K562 treated with DMSO at 1 percent for 12 hours (cell line): ENCODE results near the gene SLC24A3. TPM values are rescaled to one million over a fixed set of nuclear protein-coding genes. Genes with fewer than 3 reads are reported as not detected.

ENCODE experiments used
- total RNA-seq: library from RNA; unstranded; fragments of 300-600 nt; gene quantifications from 2 replicates; pipeline ENCODE4 v1.2.3, GENCODE V29; 2022; ENCODE audit not compliant: insufficient read depth

The SLC24A3 gene
- not detected in 2 replicates for total RNA-seq

DNA sequence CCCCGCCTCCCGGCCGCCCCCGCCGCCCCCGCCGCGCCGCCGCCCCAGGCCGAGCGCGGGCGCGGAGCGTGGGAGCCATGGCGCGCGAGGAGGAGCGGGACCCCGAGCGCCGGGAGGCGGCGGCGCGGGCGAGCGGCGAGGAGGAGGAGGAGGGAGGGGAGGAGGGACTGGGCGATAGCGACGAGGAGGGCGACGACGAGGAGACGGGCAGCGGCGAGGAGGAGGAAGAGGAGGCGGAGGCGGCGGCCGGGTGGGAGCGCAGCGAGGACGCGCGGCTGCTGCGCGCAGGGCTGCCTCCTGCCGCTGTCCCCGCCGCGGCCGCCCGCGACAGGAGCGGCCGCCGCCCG is at the start of gene SLC24A3:
TSS of gene SLC24A3 (plus strand) at position 174 of the 347 bp plus-strand sequence.

DNA sequence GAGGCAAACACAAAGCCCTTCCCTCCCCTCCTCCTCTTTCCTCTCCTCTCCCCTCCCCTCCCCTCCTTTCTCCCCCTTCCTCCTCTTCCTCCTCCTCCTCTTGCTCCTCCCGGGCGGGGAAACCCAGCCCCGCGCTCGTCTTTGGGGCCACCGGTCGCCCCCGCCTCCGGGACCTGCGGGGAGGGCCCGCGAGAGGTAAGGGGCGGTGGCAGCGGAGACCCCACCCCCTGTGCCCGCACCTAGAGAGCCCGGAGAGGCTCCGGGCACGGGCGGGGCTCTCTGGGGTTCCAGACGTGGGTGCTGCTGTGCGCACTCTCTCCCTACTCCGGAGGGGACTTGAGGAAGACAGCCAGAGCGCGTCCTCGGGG is 545.7 kb downstream of the SLC24A3 start, which contains the start of gene RIN2:
TSS of gene RIN2 (plus strand) at position 126 of the 368 bp plus-strand sequence. CDS start 131,344 bp downstream, outside the sequence.

